ENCODE results near the gene COX5B.
"Not testable (repeated sequence)": the region's sequence is repeated elsewhere in the genome, so short reads cannot be mapped to it uniquely, and the experiment has no call there.

DNA sequence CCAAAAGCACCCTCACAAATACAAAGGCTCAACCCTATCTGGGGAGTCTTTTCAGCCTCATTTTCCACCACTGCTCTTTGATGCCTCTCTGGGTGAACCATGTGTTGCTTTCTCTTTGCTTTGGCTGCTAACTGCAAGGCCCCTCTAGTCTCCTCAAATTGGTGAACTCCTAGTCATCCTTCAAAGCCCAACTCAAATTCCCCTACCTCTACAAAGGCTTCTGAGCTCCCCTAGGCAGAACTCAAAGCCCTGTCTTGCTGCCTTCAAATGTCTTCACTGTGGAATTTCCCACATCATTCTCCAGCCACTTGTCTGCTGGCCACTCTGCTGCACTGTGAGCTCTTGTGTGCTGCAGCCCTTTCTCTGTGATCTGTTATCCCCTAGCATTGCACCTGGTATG, 22.9 kb upstream of the COX5B start:
- not testable (repeated sequence) for TF ChIP-seq CTCF (optimal IDR thresholded peaks at IDR 0.05 in 1 of 3, IDR thresholded peaks at IDR 0.05 in 1 of 3, conservative IDR thresholded peaks at IDR 0.05 in 1 of 3; ENCODE audit: extremely low read depth in 1 of 3, insufficient read depth in 2 of 3, low read length in 3 of 3); EZH2 (IDR thresholded peaks at IDR 0.05; ENCODE audit: low read length)
